K562 (cell line): ENCODE measurements around the gene SYNGR3. TPM values are rescaled to one million over a fixed set of nuclear protein-coding genes. Genes with fewer than 3 reads are reported as not detected.

Experiments
- ATF7 ChIP-seq: fragments of 450-650 bp; IDR thresholded peaks from 2 replicates; pipeline ENCODE4 v1.7.1; 2014; ENCODE audit warnings: mild to moderate bottlenecking, moderate library complexity
- BRD4 ChIP-seq: fragments of 200-600 bp; sonication (generic); IDR thresholded peaks from 2 replicates; pipeline ENCODE4 v1.6.1; 2017; ENCODE audit warnings: inconsistent platforms
- CTCF ChIP-seq, 3 experiments: IDR thresholded peaks in 2 of 3; conservative IDR thresholded peaks in 1 of 3; 2 replicates each; pipeline ENCODE4 v1.5.1; 2011 to 2012; ENCODE audit warnings: low read length in 3 of 3, mild to moderate bottlenecking in 3 of 3, control low read depth in 2 of 3, improper control_type of control experiment in 1 of 3, inconsistent platforms in 1 of 3, low read depth in 1 of 3, mixed read lengths in 1 of 3, moderate library complexity in 1 of 3; ENCODE audit not compliant: insufficient read depth in 2 of 3
- FOS ChIP-seq: IDR thresholded peaks from 3 replicates; pipeline ENCODE4 v1.6.1; 2011; ENCODE audit not compliant: insufficient read length; ENCODE audit errors: extremely low read depth
- FOXA1 ChIP-seq: fragments of 450-650 bp; IDR thresholded peaks from 2 replicates; pipeline ENCODE4 v1.6.1; 2016; ENCODE audit warnings: mild to moderate bottlenecking, borderline replicate concordance
- HDAC3 ChIP-seq: fragments of 450-650 bp; IDR thresholded peaks from 2 replicates; pipeline ENCODE4 v1.6.1; 2018; ENCODE audit warnings: borderline replicate concordance, mild to moderate bottlenecking, moderate library complexity; ENCODE audit not compliant: partially characterized antibody
- ILF3 ChIP-seq: fragments of 450-650 bp; IDR thresholded peaks from 2 replicates; pipeline ENCODE4 v1.6.1; 2018; ENCODE audit warnings: antibody characterized with exemption, mild to moderate bottlenecking, moderate library complexity, borderline replicate concordance
- KLF13 ChIP-seq: fragments of 450-650 bp; IDR thresholded peaks from 2 replicates; pipeline ENCODE4 v1.6.1; 2016; ENCODE audit warnings: missing genetic modification characterization, low read depth, mild to moderate bottlenecking, missing compliant biosample characterization, moderate library complexity, borderline replicate concordance
- KLF16 ChIP-seq: IDR thresholded peaks from 2 replicates; pipeline ENCODE4 v1.6.1; 2016; ENCODE audit warnings: antibody characterized with exemption
- MIER1 ChIP-seq: fragments of 450-650 bp; IDR thresholded peaks from 2 replicates; pipeline ENCODE4 v1.6.1; 2016; ENCODE audit warnings: antibody characterized with exemption, mild to moderate bottlenecking, low read depth
- PHF21A ChIP-seq: fragments of 450-650 bp; IDR thresholded peaks from 2 replicates; pipeline ENCODE4 v1.6.1; 2017; ENCODE audit warnings: low read depth, borderline replicate concordance
- TCF7 ChIP-seq: sonication (generic); IDR thresholded peaks from 2 replicates; pipeline ENCODE4 v1.6.1; 2016; ENCODE audit warnings: antibody characterized with exemption, borderline replicate concordance
- ZBTB11 ChIP-seq, 3 experiments: fragments of 200-800 bp in 1 of 3; fragments of 250-450 bp in 1 of 3; fragments of 450-650 bp in 1 of 3; sonication (Bioruptor Pico) in 1 of 3; sonication (Bioruptor generic) in 1 of 3; formaldehyde crosslinking in 1 of 3; IDR thresholded peaks; 2 replicates each; pipeline versions ENCODE4 v1.6.1 to v1.8.0; 2016 to 2022; ENCODE audit warnings: mild to moderate bottlenecking in 2 of 3, missing genetic modification characterization in 2 of 3, missing compliant biosample characterization in 1 of 3, moderate library complexity in 1 of 3
- ZNF436 ChIP-seq: fragments of 250-450, 450-650 bp; sonication (Bioruptor Pico); formaldehyde crosslinking; IDR thresholded peaks from 2 replicates; pipeline ENCODE4 v1.7.0; 2020; ENCODE audit warnings: mild to moderate bottlenecking
- polyA plus RNA-seq, 8 experiments: library from polyadenylated mRNA; depleted of rRNA in 4 of 8; stranded (reverse) in 5 of 8; unstranded in 3 of 8; fragments of >200 nt; fragmentation: Nextera tagmentation in 2 of 8; fragmentation: Illumina TruSeq in 1 of 8; extraction: Ambion mirVana in 2 of 8; extraction: Trizol in 1 of 8; gene quantifications; 2 replicates each; pipeline versions ENCODE4 v1.2.1 to v1.2.3, GENCODE V29; 2011 to 2014; ENCODE audit warnings: inconsistent platforms in 1 of 8, missing spikeins in 1 of 8
- total RNA-seq, 7 experiments: library from RNA; depleted of rRNA in 6 of 7; stranded (reverse); fragments of >200 nt in 6 of 7; fragmentation: Illumina TruSeq in 2 of 7; extraction: Trizol in 2 of 7; gene quantifications; 2 replicates each; pipeline versions ENCODE4 v1.2.1 to v1.2.3, GENCODE V29; 2011 to 2021; ENCODE audit warnings: low replicate concordance in 1 of 7
- TF ChIP-seq, protein P1 (sequence below), 2 experiments: IDR thresholded peaks; 2 replicates each; pipeline ENCODE4 v1.6.1; 2011; ENCODE audit warnings: borderline replicate concordance in 1 of 2, control low read depth in 1 of 2, low read depth in 1 of 2, low read length in 1 of 2, mild to moderate bottlenecking in 1 of 2, mixed read lengths in 1 of 2, moderate library complexity in 1 of 2; ENCODE audit not compliant: insufficient read depth in 1 of 2, insufficient read length in 1 of 2, poor library complexity in 1 of 2, severe bottlenecking in 1 of 2; ENCODE audit errors: extremely low read depth in 1 of 2
- TF ChIP-seq, protein P2 (sequence below): fragments of 250-450 bp; sonication (Bioruptor Pico); IDR thresholded peaks from 2 replicates; pipeline ENCODE4 v1.5.0; 2022; ENCODE audit warnings: mild to moderate bottlenecking

SYNGR3 gene
- total and polyA plus RNA-seq, 9 of the 15 experiments (the other 6 are each of a cell fraction or from before 2014, with no cell fraction given): 3.7 to 69.2 (median 36.3) TPM

DNA sequence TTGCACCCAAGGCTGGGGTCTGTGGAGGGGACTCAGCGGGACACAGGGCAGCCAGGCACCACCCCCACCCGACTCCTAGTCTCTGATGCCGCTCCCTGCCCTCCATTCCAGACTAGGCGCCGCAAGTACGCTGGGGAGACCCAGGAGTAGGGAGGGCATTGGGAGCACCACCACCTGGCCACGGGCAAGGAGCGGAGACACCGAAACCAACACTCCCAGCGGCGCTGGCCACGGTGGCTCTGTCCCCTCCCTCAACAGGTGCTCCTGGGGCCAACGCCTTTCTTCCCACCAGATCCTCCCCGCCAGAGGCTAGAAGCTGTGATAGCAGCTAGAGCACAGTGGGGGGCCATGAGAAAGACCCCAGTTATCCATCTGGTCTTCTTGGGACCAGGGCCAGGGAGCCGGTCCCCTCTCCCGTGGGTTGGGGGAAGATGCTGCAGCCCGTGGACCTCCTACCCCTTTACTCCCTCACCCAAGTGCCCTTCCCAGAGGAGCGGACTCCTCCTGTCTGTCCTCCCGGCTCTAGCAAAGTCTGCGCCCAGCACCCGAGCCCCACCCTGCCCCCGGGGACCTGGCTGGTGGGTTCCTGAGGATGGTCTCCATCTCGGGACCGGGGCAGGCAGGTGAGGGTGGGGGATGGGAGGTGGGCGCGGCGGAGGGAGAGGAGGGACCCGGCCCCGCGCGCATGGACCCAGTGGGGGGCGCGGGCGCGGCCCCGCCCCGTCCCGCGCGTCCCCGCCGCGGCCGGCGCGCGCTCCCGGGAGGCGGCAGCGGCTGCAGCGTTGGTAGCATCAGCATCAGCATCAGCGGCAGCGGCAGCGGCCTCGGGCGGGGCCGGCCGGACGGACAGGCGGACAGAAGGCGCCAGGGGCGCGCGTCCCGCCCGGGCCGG lies at the start of gene SYNGR3 (continued):
- TF ChIP-seq ZBTB11 (CRISPR knock-in tag; IDR thresholded peaks at IDR 0.05) (no peak), ATF7 (no peak), CTCF (IDR thresholded peaks at IDR 0.05 in 2 of 3, conservative IDR thresholded peaks at IDR 0.05 in 1 of 3; ENCODE audit: insufficient read depth in 2 of 3, low read depth in 1 of 3, low read length in 3 of 3) (peak in 1 of 3 experiments; percentile 25; a peak in 1 of 6 replicates), ZNF436 (CRISPR knock-in tag) (no peak), FOS (no peak), KLF16 (no peak), FOXA1 (no peak), KLF13 (tag) (no peak), TCF7 (no peak), PHF21A (no peak), HDAC3 (no peak), ILF3 (no peak), MIER1 (no peak), BRD4 (no peak)
- TF ChIP-seq, protein P1, sequence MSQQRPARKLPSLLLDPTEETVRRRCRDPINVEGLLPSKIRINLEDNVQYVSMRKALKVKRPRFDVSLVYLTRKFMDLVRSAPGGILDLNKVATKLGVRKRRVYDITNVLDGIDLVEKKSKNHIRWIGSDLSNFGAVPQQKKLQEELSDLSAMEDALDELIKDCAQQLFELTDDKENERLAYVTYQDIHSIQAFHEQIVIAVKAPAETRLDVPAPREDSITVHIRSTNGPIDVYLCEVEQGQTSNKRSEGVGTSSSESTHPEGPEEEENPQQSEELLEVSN (IDR thresholded peaks at IDR 0.05; ENCODE audit: borderline replicate concordance in 1 of 2, extremely low read depth in 1 of 2, insufficient read depth in 1 of 2, insufficient read length in 1 of 2, low read depth in 1 of 2, low read length in 1 of 2, poor library complexity in 1 of 2, severe bottlenecking in 1 of 2): peak in 1 of 2 experiments; percentile 58
- TF ChIP-seq, protein P2, sequence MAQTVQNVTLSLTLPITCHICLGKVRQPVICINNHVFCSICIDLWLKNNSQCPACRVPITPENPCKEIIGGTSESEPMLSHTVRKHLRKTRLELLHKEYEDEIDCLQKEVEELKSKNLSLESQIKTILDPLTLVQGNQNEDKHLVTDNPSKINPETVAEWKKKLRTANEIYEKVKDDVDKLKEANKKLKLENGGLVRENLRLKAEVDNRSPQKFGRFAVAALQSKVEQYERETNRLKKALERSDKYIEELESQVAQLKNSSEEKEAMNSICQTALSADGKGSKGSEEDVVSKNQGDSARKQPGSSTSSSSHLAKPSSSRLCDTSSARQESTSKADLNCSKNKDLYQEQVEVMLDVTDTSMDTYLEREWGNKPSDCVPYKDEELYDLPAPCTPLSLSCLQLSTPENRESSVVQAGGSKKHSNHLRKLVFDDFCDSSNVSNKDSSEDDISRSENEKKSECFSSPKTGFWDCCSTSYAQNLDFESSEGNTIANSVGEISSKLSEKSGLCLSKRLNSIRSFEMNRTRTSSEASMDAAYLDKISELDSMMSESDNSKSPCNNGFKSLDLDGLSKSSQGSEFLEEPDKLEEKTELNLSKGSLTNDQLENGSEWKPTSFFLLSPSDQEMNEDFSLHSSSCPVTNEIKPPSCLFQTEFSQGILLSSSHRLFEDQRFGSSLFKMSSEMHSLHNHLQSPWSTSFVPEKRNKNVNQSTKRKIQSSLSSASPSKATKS (CRISPR knock-in tag): no peak
